GM18498 (cell line): Measurements from ENCODE around the gene MSANTD3.

Experiments
- ATAC-seq: cut with Tn5 transposase; IDR thresholded peaks from one replicate; pipeline ENCODE4 v1.9.1; 2021; ENCODE audit warnings: mild to moderate bottlenecking, moderate library complexity; ENCODE audit not compliant: unreplicated experiment

Gene MSANTD3

GRCh38 chr9:100465274-100465673 lies 38.3 kb downstream of the MSANTD3 start:
- ATAC-seq: no peak

- no peak for ATAC-seq
Observed at GRCh38 chr9:100465761-100466160, 38.8 kb downstream of the MSANTD3 start.

DNA sequence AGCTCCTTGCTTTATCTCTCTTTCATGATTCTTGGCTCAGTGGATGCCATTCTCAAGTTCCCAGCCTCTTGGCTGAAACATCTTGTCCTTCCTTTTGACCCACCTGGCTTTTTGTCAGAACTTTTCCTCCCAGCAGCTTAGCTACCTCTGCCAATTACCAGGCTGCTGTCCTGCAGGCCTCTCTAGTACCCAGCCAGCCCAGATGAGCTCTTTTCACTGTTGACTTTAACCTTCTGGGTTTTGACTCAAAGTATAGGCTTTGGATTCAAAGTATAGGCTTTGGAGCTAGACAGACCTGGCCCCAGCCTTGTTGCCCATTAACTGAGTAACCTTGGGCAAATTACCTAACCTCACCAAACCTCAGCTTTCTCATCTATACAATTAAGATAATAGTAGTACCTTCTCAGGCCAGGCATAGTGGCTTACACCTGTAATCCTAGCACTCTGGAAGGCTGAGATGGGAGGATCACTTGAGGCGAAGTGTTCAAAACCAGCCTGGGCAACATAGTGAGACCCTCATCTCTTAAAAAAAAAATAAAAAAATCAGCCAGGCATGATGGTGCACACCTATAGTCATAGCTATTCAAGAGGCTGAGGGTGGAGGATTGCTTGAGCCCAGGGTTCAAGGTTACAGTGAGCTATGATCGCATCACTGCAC lies 39.4 kb downstream of the MSANTD3 start:
- no peak for ATAC-seq

- ATAC-seq: no peak
Observed at GRCh38 chr9:100466829-100467221, 39.9 kb downstream of the MSANTD3 start.

- no peak for ATAC-seq
Observed at GRCh38 chr9:100468041-100468440, 41.1 kb downstream of the MSANTD3 start.

DNA sequence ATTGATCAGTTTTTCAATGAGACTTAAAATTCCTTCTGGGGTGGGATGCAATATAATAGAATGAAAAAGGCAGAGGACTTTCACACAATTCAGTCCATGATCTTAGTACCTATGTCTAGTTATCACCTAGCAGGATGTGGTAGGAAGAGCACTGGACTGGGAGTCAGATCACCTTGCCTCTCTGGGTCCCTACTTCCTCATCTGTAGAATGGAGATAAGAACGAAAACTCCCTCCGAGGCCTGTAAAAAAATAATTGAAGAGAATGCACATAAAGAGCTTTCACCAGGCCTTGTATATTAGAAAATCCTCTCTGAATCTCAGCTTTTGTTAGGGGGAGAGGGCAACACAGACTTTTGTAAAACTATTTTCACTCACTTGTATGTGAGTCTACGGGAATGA lies 45.3 kb downstream of the MSANTD3 start:
- ATAC-seq: no peak

DNA sequence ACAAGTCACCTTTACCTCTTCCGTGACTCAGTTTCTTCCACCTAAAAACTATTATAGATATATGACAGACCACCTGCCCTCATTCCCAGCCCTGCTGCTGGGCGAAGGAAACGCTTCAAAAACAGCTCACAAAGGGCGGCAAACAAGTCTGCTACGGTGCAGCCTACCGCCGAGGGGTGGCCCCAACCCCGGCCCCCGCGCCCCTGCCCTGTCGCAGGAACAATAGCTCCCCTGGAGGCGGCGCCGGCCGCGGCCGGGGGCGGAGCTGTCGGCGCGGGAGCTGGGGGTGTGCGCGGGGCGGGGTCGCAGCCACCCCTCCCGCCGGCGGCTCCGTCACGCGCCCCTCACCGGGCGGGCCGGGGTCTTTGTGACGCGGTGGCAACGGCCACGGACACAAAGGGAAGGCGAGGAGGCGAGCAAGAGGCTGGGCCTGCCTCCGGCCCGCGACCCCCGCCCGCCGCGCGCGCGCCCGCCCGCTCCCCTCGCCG lies 45.9 kb downstream of the MSANTD3 start, which contains the start of gene TMEFF1:
TSS of gene TMEFF1 (plus strand) at position 362 of the 488 bp plus-strand sequence. CDS start 396 bp downstream, outside the sequence.
- peak; percentile 64 for ATAC-seq

DNA sequence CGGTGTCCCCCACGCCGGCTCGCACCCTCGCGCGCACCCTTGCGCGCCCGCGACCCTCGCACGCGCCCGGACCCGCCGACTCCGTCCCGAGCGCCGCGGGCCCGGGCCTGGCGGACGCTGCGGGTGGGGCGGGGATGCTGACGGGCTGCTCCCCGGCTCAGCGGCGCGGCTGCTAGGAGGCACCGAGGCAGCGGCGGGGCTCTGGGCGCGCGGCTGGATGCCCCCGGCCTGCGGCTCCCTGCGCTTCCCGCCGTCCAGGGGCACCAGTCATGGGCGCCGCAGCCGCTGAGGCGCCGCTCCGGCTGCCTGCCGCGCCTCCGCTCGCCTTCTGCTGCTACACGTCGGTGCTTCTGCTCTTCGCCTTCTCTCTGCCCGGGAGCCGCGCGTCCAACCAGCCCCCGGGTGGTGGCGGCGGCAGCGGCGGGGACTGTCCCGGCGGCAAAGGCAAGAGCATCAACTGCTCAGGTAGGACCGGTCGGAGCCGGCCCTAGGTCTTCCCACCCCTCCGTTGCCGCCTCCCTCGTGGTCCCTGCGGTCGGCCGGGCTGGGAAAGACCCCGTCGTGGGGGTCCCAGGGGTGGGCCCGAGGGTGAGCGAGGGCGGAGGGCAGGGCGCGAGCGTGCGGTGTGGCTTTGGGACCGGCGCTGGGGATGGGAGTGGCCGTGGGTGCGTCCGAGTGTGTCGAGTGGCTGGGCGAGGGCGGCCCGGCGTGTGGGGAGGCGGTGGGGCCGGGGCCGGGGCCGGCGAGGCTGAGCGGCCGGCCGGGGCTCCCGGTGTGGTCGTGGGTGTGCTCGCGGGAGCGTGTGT lies 46.5 kb downstream of the MSANTD3 start:
- ATAC-seq: peak; percentile 66

- ATAC-seq: no peak
Observed at GRCh38 chr9:100474082-100474923, 47.4 kb downstream of the MSANTD3 start.

DNA sequence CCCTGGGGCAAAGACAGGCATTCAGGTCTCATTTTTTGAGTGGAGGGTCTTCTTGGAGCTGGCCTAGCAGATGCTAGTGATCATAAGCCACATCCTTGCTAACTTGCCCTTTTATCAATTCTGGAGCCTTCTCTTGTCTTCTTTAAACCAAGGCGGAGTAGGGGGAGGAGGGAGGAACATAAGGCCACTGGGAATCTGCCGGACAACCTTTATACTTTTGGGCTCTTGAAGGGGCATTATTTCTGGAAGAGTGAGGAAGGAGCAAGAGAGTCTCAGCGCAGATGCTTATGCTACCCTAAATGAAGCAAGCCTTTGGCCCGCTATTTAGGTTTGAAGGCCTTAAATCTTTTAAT lies 48.0 kb downstream of the MSANTD3 start:
- ATAC-seq: no peak

- no peak for ATAC-seq
Observed at GRCh38 chr9:100477241-100477640, 50.3 kb downstream of the MSANTD3 start.

DNA sequence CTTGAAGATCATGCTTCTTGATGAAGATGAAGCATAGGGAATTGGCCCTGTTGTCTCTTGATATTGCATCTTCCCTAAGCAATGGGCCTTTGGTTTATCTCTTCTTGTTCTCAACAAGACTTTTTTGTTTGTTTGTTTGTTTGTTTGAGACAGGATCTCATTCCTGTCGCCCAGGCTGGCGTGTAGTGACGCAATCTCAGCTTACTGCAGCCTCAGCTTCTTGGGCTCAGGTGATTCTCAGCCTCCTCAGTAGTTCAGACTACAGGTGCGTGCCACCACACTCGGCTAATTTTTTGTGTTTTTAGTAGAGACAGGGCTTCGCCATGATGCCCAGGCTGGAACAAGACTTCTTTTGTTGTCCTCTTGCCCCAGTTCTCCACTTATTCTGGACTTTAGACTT lies 51.2 kb downstream of the MSANTD3 start:
- ATAC-seq: no peak

DNA sequence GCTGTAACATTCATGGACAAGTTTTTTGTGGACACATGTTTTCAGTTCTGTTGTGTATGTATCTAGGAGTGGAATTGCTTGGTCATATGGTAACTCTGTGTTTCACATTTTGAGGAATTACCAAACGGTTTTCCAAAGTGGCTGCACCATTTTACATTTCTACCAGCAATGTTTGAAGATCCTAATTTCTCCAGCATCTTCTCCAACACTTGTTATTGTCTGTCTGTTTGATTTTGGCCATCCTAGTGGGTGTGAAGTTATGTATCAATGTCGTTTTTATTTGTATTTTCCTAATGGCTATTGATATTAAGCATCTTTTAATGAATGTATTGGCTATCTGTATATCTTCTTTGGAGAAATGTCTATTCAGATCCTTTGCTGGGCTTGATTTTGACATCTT lies 52.9 kb downstream of the MSANTD3 start:
- no peak for ATAC-seq

GRCh38 chr9:100485196-100485595 lies 58.3 kb downstream of the MSANTD3 start:
- ATAC-seq: no peak

DNA sequence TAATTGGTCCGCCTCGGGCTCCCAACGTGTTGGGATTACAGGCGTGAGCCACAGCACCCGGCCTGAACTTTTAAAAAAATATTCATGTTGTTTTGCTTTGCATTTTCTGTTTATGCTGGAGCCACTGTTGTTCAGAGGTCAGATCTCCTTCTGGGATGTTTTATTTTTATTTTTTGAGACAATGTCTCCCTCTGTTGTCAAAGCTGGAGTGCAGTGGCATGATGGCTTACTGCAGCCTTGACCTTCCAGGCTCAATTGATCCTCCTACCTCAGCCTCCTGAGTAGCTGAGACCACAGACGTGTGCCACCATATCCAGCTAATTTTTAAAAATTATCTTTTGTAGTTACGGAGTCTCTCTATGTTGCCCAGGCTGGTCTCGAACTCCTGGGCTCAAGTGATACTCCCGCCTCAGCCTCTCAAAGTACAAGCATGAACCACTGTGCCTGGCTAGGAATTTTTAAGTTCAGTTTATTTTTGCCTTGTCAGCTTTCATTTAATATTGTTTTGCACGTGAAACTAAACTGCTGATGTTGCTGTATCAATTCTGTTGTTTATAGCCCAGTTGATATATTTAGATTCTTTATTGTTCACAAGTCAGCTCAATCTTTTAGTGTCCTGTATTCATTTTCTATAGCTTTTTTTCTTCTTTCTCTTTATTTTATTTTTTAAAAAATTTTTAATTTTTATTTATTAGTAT lies 59.7 kb downstream of the MSANTD3 start:
- ATAC-seq: no peak

DNA sequence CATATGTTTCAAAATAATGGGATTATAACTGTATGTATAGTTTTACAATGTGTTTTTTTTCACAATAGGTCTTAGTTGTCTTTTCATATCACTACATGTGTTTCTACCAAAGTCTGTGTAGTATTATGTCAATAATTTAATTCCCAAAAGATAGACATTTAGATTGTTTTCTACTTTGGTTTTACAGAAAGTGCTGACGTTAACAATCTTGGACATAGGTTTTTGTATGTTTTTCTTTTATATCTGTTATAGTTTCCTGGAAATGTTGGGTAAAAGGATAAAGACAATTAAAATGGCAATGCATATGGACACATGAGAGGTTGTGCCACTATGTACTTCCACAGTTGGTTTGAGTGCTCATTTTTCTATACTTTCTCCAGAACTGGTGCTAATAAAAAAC lies 61.2 kb downstream of the MSANTD3 start:
- ATAC-seq: no peak

- no peak for ATAC-seq
Observed at GRCh38 chr9:100489836-100490235, 62.9 kb downstream of the MSANTD3 start.

DNA sequence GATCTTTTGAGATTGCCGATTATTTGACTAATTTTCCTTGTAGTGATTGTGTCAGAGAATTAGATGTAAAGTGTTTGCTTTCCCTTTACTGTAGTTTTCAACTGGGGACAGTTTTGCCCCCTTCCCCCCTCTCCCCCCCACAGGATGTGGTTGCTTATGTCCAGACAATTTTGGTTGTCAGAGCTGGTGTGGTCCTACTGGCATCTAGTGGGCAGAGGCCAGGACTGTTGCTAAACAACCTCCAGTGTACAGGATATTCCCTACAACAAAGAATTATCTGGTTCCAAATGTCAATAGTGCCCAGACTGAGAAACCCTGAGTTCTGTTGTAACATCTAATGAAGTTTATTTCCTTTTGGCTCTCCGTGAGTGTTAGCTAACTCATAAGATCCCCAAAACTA lies 66.0 kb downstream of the MSANTD3 start:
- no peak for ATAC-seq

GRCh38 chr9:100498592-100498991 lies 71.6 kb downstream of the MSANTD3 start:
- no peak for ATAC-seq

DNA sequence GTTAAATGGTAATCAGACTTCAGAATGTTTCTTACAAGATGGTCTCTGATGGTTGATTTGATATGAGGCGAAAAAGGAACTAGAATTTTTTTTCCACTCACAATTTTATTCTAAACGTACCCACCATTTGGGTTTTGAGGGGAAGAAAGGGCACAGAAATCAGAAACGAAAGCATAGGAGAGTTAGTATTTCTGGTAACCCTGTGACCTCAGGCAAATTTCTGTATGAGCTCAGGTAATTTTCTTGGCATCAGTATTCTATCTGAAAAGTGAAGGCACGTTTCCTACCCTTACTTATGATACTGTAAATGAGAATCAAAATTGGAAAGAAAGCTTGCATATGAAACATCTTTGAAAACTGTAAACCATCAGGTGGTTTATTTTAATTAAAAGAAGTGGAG lies 72.5 kb downstream of the MSANTD3 start:
- no peak for ATAC-seq

DNA sequence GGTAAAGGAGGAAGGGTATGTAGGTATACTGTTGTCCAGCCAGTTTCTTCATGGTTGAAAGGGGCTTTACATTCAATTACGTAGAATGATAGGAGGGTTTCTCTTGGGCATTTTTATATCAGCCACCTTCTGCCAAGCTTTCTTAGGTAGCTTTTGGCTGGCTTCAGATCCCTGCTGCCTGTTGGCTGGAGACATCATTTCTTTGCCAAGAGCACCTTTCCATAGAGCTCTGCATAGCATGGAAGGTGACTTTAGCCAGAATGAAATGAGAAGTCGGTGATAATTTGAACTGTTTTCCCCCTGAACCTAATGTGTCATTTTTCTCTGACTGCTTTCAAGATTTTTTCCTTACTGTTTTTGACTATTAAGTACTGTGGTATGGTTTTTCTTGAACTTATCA lies 72.9 kb downstream of the MSANTD3 start:
- no peak for ATAC-seq
